Superior temporal gyrus (tissue), 1 donor: ENCODE data around the gene P2RX1.
"Not testable (repeated sequence)": the region's sequence is repeated elsewhere in the genome, so short reads cannot be mapped to it uniquely, and the experiment has no call there.

Experiments
- DNase-seq: peaks from one replicate; pipeline ENCODE4 v3.0.0-alpha.2; 2016; ENCODE audit errors: extremely low spot score

P2RX1 gene

DNA sequence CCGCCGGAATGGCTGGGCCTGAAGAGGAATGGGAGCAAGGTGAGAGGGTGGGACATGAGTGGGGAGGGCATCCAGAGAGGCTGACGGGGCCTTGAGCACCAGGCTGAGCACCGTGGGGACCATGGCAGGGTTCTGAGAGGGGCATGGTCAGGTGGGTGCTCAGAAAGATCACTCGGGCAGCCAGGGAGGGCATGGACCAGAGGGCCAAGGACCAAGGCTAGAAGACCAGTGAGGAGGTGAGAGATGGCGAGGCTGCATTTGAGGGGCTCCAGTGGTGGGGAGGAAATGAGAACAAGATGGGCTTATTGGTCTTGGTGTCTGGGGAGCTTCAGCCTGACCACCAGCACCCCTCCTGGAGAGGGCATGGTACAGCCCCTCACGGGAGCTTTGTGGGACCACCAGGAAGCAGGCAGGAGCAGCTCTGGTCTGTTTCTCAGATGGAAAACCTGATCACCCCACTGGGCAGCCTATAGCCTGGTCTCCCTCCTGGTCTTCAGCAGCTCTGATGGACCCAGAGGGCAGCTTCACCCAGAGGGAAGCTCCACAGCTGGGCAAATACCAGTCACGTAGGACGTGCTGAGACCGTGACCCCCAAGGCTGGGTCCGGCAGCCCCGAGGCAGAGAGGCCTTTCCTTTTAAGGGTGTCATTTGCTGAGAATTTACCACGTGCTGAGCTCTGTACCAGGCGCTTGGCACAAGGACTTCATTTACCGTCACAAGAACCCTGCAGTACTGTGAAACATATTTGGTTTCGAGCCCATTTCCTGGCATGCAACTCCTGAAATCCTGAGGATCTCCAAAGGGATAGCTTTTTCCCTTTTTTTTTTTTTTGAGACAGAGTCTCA, 58.8 kb downstream of the P2RX1 start:
- DNase-seq, result no peak

DNA sequence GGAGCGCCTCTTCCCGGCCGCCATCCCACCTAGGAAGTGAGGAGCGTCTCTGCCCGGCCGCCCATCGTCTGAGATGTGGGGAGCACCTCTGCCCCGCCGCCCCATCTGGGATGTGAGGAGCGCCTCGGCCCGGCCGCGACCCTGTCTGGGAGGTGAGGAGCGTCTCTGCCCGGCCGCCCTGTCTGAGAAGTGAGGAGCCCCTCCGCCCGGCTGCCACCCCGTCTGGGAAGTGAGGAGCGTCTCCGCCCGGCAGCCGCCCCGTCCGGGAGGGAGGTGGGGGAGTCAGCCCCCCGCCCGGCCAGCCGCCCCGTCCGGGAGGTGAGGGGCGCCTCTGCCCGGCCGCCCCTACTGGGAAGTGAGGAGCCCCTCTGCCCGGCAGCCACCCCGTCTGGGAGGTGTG, 62.1 kb downstream of the P2RX1 start:
- DNase-seq, result not testable (repeated sequence)

DNA sequence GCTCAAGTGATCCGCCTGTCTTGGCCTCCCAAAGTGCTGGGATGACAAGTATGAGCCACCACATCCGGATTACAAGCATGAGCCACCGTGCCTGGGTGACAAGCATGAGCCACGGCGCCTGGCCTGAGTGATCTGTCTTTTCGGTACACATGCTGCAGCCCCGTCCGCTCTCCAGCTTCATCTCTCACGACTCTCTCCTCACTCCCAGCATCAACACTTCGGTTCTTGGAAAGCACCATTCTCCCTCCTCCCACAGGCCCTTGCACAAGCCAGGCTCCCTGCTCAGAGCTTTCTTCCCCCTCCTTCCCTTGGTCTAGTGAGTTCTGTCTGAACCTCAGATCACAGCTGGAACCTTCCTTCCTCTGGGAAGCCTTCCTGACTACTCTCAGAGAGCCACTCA, 63.7 kb downstream of the P2RX1 start:
- no peak for DNase-seq

GRCh38 chr17:3851461-3852100, 64.7 kb downstream of the P2RX1 start:
- no peak for DNase-seq

- DNase-seq, result no peak
These were observed 67.9 kb downstream of the P2RX1 start for GRCh38 chr17:3848229-3848835.

GRCh38 chr17:3847165-3847670, 69.0 kb downstream of the P2RX1 start:
- no peak for DNase-seq
